H9 (cell line): ENCODE measurements around the gene PRKCA. TPM values are rescaled to one million over a fixed set of nuclear protein-coding genes. Genes with fewer than 3 reads are reported as not detected.
A peak's percentile ranks its signal among the peaks of the same experiment; 100 is the strongest.

Experiments used
- DNase-seq: peaks from one replicate; pipeline ENCODE4 v3.0.0-alpha.2; 2017
- H2AFZ ChIP-seq: one replicate; pipeline ENCODE4 v1.6.1; 2013; ENCODE audit warnings: mild to moderate bottlenecking, low read length, control low read depth, moderate library complexity
- H2AK5ac ChIP-seq: 2 replicates; pipeline ENCODE4 v1.6.1; 2013; ENCODE audit warnings: low read length, control low read depth, mixed read lengths; ENCODE audit not compliant: insufficient read length
- H2BK120ac ChIP-seq: one replicate; pipeline ENCODE4 v1.6.1; 2013; ENCODE audit warnings: low read depth, mild to moderate bottlenecking, low read length, control low read depth, inconsistent platforms; ENCODE audit not compliant: poor library complexity, severe bottlenecking
- H2BK12ac ChIP-seq: 2 replicates; pipeline ENCODE4 v1.6.1; 2013; ENCODE audit warnings: low read length, control low read depth, mixed read lengths, low read depth; ENCODE audit not compliant: insufficient read length
- H2BK15ac ChIP-seq: 2 replicates; pipeline ENCODE4 v1.6.1; 2013; ENCODE audit warnings: low read depth, low read length, control low read depth
- H2BK20ac ChIP-seq: one replicate; pipeline ENCODE4 v1.6.1; 2013; ENCODE audit warnings: low read depth, mild to moderate bottlenecking, low read length, control low read depth, inconsistent platforms; ENCODE audit not compliant: poor library complexity, severe bottlenecking
- H2BK5ac ChIP-seq: 2 replicates; pipeline ENCODE4 v1.6.1; 2013; ENCODE audit warnings: low read length, control low read depth, mixed read lengths; ENCODE audit not compliant: insufficient read length
- H3K14ac ChIP-seq: 2 replicates; pipeline ENCODE4 v1.6.1; 2013; ENCODE audit warnings: low read length, control low read depth; ENCODE audit not compliant: insufficient read depth
- H3K18ac ChIP-seq: 2 replicates; pipeline ENCODE4 v1.6.1; 2013; ENCODE audit warnings: low read depth, mild to moderate bottlenecking, mixed read lengths, low read length, control low read depth; ENCODE audit not compliant: insufficient read length
- H3K23ac ChIP-seq: 2 replicates; pipeline ENCODE4 v1.6.1; 2013; ENCODE audit warnings: low read length, control low read depth, mixed read lengths, low read depth; ENCODE audit not compliant: insufficient read length
- H3K23me2 ChIP-seq: 2 replicates; pipeline ENCODE4 v1.6.1; 2013; ENCODE audit warnings: low read depth, mild to moderate bottlenecking, mixed read lengths, low read length, control low read depth; ENCODE audit not compliant: insufficient read length, poor library complexity, severe bottlenecking
- H3K27ac ChIP-seq: 2 replicates; pipeline ENCODE4 v1.5.1; 2013; ENCODE audit warnings: low read length, control low read depth, mixed read lengths, low read depth; ENCODE audit not compliant: insufficient read length
- H3K27me3 ChIP-seq: 2 replicates; pipeline ENCODE4 v1.6.1; 2013; ENCODE audit warnings: low read length, control low read depth, inconsistent platforms; ENCODE audit not compliant: insufficient read depth
- H3K4ac ChIP-seq: 2 replicates; pipeline ENCODE4 v1.6.1; 2013; ENCODE audit warnings: low read depth, mild to moderate bottlenecking, control low read depth, inconsistent platforms, low read length, moderate library complexity
- H3K4me1 ChIP-seq: 2 replicates; pipeline ENCODE4 v1.6.1; 2013; ENCODE audit warnings: low read length, control low read depth, inconsistent platforms; ENCODE audit not compliant: insufficient read depth
- H3K4me2 ChIP-seq: 2 replicates; pipeline ENCODE4 v1.6.1; 2013; ENCODE audit warnings: low read length, control low read depth, mixed read lengths; ENCODE audit not compliant: insufficient read length, insufficient read depth
- H3K56ac ChIP-seq: 2 replicates; pipeline ENCODE4 v1.6.1; 2013; ENCODE audit warnings: low read depth, mild to moderate bottlenecking, mixed read lengths, low read length, control low read depth; ENCODE audit not compliant: insufficient read length
- H3K79me1 ChIP-seq: 2 replicates; pipeline ENCODE4 v1.6.1; 2013; ENCODE audit warnings: low read depth, mild to moderate bottlenecking, moderate library complexity, low read length, control low read depth, inconsistent platforms; ENCODE audit not compliant: insufficient read depth, poor library complexity, severe bottlenecking
- H3K79me2 ChIP-seq: 2 replicates; pipeline ENCODE4 v1.6.1; 2013; ENCODE audit warnings: low read length, control low read depth, inconsistent platforms; ENCODE audit not compliant: insufficient read depth
- H3K9ac ChIP-seq: 2 replicates; pipeline ENCODE4 v1.6.1; 2013; ENCODE audit warnings: low read length, control low read depth, mixed read lengths; ENCODE audit not compliant: insufficient read length; ENCODE audit errors: extremely low read depth
- H3K9me3 ChIP-seq: one replicate; pipeline ENCODE4 v1.6.1; 2013; ENCODE audit warnings: low read depth, low read length, inconsistent platforms; ENCODE audit not compliant: control insufficient read depth
- H3T11ph ChIP-seq: one replicate; pipeline ENCODE4 v1.6.1; 2013; ENCODE audit warnings: mild to moderate bottlenecking, low read length, control low read depth, inconsistent platforms
- H4K20me1 ChIP-seq: one replicate; pipeline ENCODE4 v1.6.1; 2013; ENCODE audit not compliant: control insufficient read depth, insufficient read length, insufficient read depth
- H4K5ac ChIP-seq: 2 replicates; pipeline ENCODE4 v1.6.1; 2013; ENCODE audit warnings: low read depth, mild to moderate bottlenecking, mixed read lengths, low read length, control low read depth; ENCODE audit not compliant: insufficient read length
- H4K8ac ChIP-seq: replicated peaks from 2 replicates; pipeline ENCODE4 v1.6.1; 2013; ENCODE audit warnings: low read length, control low read depth, mixed read lengths, low read depth; ENCODE audit not compliant: insufficient read length
- H4K91ac ChIP-seq: 2 replicates; pipeline ENCODE4 v1.6.1; 2013; ENCODE audit warnings: low read depth, mild to moderate bottlenecking, moderate library complexity, mixed read lengths, low read length, control low read depth; ENCODE audit not compliant: insufficient read length
- H3K27ac Mint-ChIP-seq, 3 experiments: 2 replicates in 2 of 3; 3 replicates in 1 of 3; pipeline ENCODE4 v1.8.0; 2020 to 2021; ENCODE audit warnings: mixed read lengths in 3 of 3, mild to moderate bottlenecking in 1 of 3, moderate library complexity in 1 of 3
- H3K27me3 Mint-ChIP-seq: 2 replicates; pipeline ENCODE4 v1.8.0; 2021; ENCODE audit warnings: low read depth, mild to moderate bottlenecking, moderate library complexity, mixed read lengths
- H3K36me3 Mint-ChIP-seq, 3 experiments: 2 replicates in 2 of 3; 3 replicates in 1 of 3; pipeline ENCODE4 v1.8.0; 2020 to 2021; ENCODE audit warnings: low read depth in 3 of 3, mixed read lengths in 3 of 3; ENCODE audit not compliant: insufficient read depth in 1 of 3
- H3K4me1 Mint-ChIP-seq, 2 experiments: 2 replicates each; pipeline ENCODE4 v1.8.0; 2020; ENCODE audit warnings: mixed read lengths in 2 of 2
- H3K4me3 Mint-ChIP-seq, 2 experiments: 2 replicates in 1 of 2; 3 replicates in 1 of 2; pipeline ENCODE4 v1.8.0; 2020 to 2021; ENCODE audit warnings: mild to moderate bottlenecking in 2 of 2, mixed read lengths in 2 of 2, moderate library complexity in 1 of 2
- H3K9me3 Mint-ChIP-seq, 2 experiments: 2 replicates in 1 of 2; 3 replicates in 1 of 2; pipeline ENCODE4 v1.8.0; 2020; ENCODE audit warnings: mild to moderate bottlenecking in 2 of 2, mixed read lengths in 2 of 2, moderate library complexity in 1 of 2
- CTCF ChIP-seq: fragments of 200-600 bp; sonication (generic); conservative IDR thresholded peaks from 3 replicates; pipeline ENCODE4 v1.8.0; 2021; ENCODE audit warnings: antibody characterized with exemption, mild to moderate bottlenecking
- WGBS: extraction: QIAGEN DNeasy Blood & Tissue Kit; methylation state at CpG from one replicate; pipeline ENCODE4 v1.1.7; 2013; ENCODE audit warnings: missing lambda C conversion rate, low lambda C conversion rate, mixed read lengths; ENCODE audit not compliant: insufficient read length; ENCODE audit errors: extremely low coverage; 5-methylcytosine and 5-hydroxymethylcytosine counted together
- total RNA-seq: library from RNA; stranded (reverse); gene quantifications from 2 replicates; pipeline ENCODE4 v1.2.1, GENCODE V29; 2021

Gene PRKCA
- total RNA-seq, 1 experiment from 2014 or later: 10.5 TPM

- Histone ChIP-seq H4K20me1 (no peaks in the 10 kb centered on the region), H3K9ac (no peak overlapping the region), H3K14ac (no peak overlapping the region), H4K91ac (no peak overlapping the region), H2BK12ac (no peak overlapping the region), H3K9me3 (no peaks in the 10 kb centered on the region), H3K27ac (no peak overlapping the region), H3K56ac (no peak overlapping the region), H3K4me2 (no peak overlapping the region), H2BK20ac (no peak overlapping the region), H3K18ac (no peak overlapping the region), H3K27me3 (no peaks in the 10 kb centered on the region), H2AFZ (no peak overlapping the region), H2AK5ac (no peak overlapping the region), H3K4me1 (peaks cover 4% of the 10 kb centered on the region; the same call in 1 of the 2 replicates), H3K23ac (no peak overlapping the region), H3K23me2 (no peaks in the 10 kb centered on the region), H4K5ac (no peak overlapping the region), H2BK15ac (no peak overlapping the region), H3T11ph (no peak overlapping the region), H3K79me2 (no peaks in the 10 kb centered on the region), H3K4ac (no peak overlapping the region), H3K79me1 (no peaks in the 10 kb centered on the region), H4K8ac (no peak overlapping the region), H2BK5ac (no peak overlapping the region), H2BK120ac (no peak overlapping the region)
- peak overlapping the region; percentile 25 to 90 (median 41); a peak in 2 of 7 replicates for H3K27ac Mint-ChIP-seq
- H3K4me1 Mint-ChIP-seq: peaks cover 53 to 70% of the 10 kb centered on the region in 2 experiments
- no peaks in the 10 kb centered on the region for H3K36me3 Mint-ChIP-seq
- H3K27me3 Mint-ChIP-seq: no peaks in the 10 kb centered on the region
- DNase-seq: no peak
- H3K9me3 Mint-ChIP-seq: no peaks in the 10 kb centered on the region
- WGBS: no CpG with 5 or more reads among the region's 5 CpGs
- no peak overlapping the region for H3K4me3 Mint-ChIP-seq
- no peak for TF ChIP-seq CTCF
These were observed 229.5 kb downstream of the PRKCA start for GRCh38 chr17:66531851-66532295.
